ACC112 (cell line): Measurements from ENCODE around the gene DDX51.

Experiments
- H2AFZ ChIP-seq: fragments of 200-600 bp; sonication (generic); one replicate; pipeline ENCODE4 v1.6.0; 2017; ENCODE audit warnings: antibody characterized with exemption, low read length; ENCODE audit not compliant: unreplicated experiment
- H3K27ac ChIP-seq: fragments of 200-600 bp; sonication (generic); 2 replicates; pipeline ENCODE4 v1.5.1; 2014; ENCODE audit warnings: low read depth, mild to moderate bottlenecking, antibody characterized with exemption, low read length, moderate library complexity
- H3K27me3 ChIP-seq: fragments of 200-600 bp; sonication (generic); 2 replicates; pipeline ENCODE4 v1.6.1; 2014; ENCODE audit warnings: mild to moderate bottlenecking, antibody characterized with exemption, low read length, moderate library complexity, mixed read lengths; ENCODE audit not compliant: insufficient read depth
- H3K36me3 ChIP-seq: fragments of 200-600 bp; sonication (generic); 2 replicates; pipeline ENCODE4 v1.6.1; 2016; ENCODE audit warnings: mild to moderate bottlenecking, antibody characterized with exemption, low read length, moderate library complexity, mixed read lengths; ENCODE audit not compliant: insufficient read depth
- H3K4me1 ChIP-seq: fragments of 200-600 bp; sonication (generic); one replicate; pipeline ENCODE4 v1.6.1; 2016; ENCODE audit warnings: low read length, mixed read lengths; ENCODE audit not compliant: insufficient read depth, unreplicated experiment, control insufficient read depth
- H3K4me3 ChIP-seq: fragments of 200-600 bp; sonication (generic); 2 replicates; pipeline ENCODE4 v1.5.1; 2014; ENCODE audit warnings: mild to moderate bottlenecking, low read depth, low read length
- H3K79me2 ChIP-seq: fragments of 200-600 bp; sonication (generic); one replicate; pipeline ENCODE4 v1.6.0; 2016; ENCODE audit warnings: low read length; ENCODE audit not compliant: control insufficient read depth, unreplicated experiment, insufficient read depth

DDX51 gene

DNA sequence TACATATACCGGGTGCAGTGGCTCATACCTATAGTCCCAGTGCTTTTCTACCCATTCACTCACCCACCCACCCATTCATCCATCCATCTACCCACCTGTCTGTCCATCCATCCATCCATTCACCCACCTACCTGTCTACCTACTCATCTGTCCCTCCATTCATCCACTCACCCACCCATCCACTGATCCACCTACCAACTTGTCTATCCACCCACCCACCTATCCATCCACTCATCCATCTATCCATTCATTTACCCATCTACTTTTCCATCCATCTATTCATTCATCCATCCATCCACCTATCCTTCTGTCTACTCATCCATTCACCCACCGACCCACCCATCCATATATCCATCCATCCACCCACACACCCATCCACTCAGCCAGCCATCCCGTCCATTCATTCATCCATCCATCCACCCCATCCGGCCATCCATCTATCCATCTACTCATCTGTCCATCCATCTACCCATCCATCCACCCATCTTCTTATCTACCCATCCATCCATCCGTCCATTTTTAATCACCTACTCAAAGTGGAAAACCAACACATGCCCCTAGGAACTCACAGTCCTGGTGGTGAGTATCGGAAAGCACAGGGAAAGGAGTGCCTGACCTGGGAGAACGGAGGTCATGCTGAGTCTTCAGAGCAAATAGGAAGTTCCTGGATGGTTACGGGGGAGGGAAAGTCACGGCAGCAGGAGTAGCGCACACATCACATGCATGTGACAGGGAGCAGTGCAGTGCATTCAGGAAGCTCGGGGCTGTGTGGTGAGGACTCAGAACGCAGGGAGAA, 20.0 kb downstream of the DDX51 start:
- H3K79me2 ChIP-seq, result no peaks in the 10 kb centered on the region
- H2AFZ ChIP-seq, result no peak overlapping the region
- H3K4me1 ChIP-seq, result no peaks in the 10 kb centered on the region
- H3K4me3 ChIP-seq, result no peak overlapping the region
- no peak overlapping the region for H3K27ac ChIP-seq
- no peaks in the 10 kb centered on the region for H3K27me3 ChIP-seq
- H3K36me3 ChIP-seq, result peaks cover 75% of the 10 kb centered on the region

DNA sequence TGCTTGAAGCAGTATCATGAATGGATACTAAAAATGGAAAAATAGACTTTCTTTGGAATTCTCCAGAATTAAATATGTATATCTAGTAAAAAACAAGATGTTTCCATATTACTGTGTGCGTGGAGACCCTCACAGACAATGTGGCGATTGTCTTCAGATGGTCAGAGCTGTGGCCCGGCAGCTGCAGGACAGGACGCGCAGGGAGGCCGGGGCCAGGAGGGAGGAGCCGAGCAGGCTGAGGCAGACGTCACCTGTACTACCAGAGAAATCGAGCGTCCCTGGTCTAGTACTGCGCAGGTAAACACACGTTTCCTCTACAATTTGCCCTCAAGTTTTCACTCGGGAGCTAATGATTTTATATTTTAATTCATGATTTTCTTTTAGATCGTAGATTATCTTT, 22.8 kb downstream of the DDX51 start:
- peaks cover 54% of the 10 kb centered on the region for H3K36me3 ChIP-seq
- no peaks in the 10 kb centered on the region for H3K79me2 ChIP-seq
- no peaks in the 10 kb centered on the region for H3K4me1 ChIP-seq
- H3K27me3 ChIP-seq, result no peaks in the 10 kb centered on the region
- H2AFZ ChIP-seq, result no peak overlapping the region
- no peak overlapping the region for H3K27ac ChIP-seq
- no peak overlapping the region for H3K4me3 ChIP-seq

DNA sequence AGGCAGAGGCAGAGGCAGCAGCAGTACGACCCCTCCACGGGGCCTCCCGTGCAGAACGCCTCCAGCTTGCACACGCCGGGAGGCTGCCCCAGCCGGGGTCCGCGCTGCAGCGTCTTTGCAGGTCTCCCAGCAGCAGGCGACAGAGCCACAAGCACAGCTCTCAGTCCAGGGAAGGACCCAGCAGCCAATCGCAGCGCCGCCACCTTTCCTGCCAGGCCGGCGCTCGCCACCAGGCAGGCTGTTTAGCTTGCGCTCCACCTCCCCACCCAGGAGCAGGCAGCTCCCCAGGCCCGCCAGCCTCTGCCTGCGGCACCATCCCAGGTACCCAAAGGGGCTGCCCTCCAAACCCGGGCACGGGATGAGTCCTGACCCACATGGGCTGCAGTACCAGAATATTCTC, 25.2 kb downstream of the DDX51 start:
- Histone ChIP-seq H3K27me3 (no peaks in the 10 kb centered on the region), H3K4me1 (no peaks in the 10 kb centered on the region), H2AFZ (no peak overlapping the region), H3K79me2 (no peaks in the 10 kb centered on the region), H3K27ac (no peak overlapping the region), H3K4me3 (no peak overlapping the region), H3K36me3 (peaks cover 46% of the 10 kb centered on the region)

DNA sequence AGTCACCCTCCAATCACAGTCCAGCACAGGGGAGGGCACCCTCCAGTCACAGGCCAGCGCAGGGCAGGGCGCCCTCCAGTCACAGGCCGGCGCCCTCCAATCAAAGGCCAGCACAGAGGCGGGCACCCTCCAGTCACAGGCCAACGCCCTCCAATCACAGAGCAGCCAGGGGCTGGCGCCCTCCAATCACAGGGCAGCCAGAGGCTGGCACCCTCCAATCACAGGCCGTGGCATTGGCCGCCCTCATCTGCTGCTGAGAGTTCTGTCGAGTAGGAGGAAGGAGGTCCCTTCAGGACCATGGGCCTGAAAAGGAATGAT, 26.6 kb downstream of the DDX51 start:
- H3K4me1 ChIP-seq, result no peaks in the 10 kb centered on the region
- H3K27me3 ChIP-seq, result no peaks in the 10 kb centered on the region
- no peaks in the 10 kb centered on the region for H3K79me2 ChIP-seq
- H3K36me3 ChIP-seq, result peaks cover 38% of the 10 kb centered on the region
- no peak overlapping the region for H2AFZ ChIP-seq
- no peak overlapping the region for H3K27ac ChIP-seq
- H3K4me3 ChIP-seq, result no peak overlapping the region

DNA sequence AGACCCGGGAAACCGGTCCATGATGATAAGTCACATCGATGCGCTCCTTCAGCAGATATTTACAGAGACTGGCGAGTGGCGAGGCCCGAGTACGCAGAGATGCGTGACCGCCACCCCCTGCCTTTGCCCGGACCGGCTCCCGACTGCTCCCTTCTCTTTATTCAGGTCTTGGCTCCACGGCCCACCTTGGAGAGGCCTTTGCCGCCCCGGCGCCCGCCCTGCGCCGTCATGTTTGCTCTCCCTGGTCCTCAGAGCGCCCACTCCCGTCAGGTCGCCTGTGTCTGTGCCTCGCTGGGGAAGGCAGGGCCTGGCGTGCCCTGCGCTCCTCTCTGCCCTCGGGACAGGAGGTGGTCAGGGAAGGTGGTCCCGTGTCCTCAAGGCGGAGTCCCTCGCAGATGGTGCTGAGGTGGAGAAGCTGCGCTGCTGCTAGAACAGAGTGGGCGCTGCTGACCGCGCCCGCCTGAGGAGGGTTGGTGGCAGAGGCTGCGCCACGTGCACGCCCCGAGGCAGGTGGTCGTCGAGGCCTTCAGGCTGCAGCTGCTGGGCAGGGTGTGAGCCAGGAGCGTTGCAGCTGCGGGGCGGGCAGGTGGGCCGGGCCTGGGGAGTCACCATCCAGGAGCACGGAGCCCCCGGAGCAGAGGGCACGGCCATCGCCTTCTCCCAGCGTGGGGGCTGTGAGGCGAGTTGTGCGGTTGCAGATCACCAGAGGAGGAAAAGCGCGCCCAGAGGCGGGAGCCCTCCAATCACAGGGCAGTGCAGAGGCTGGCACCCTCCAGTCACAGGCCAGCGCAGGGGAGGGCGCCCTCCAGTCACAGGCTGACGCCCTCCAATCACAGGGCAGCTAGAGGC, 27.2 kb downstream of the DDX51 start:
- Histone ChIP-seq H3K27ac (no peak overlapping the region), H3K4me1 (no peaks in the 10 kb centered on the region), H3K36me3 (peaks cover 32% of the 10 kb centered on the region)

DNA sequence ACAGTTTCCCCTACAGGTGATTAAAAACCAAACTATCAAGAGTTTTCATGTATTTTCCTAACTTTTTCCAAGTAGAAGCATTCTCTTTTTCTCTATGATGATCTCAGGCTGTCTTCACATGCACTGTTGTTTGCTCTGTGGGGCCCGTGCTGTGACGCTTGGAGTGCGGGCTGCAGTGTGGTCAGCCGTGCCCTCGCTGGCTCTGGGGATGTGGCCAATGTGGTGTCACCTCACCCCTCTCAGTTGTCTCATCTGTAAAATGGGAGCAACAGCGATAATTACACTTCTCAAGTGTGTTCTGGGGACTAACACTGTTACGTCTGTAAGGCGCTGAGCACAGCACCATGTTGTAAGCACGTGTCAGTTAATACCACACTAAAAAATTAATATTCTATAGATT, 28.6 kb downstream of the DDX51 start:
- H3K27ac ChIP-seq, result no peak overlapping the region
- H3K27me3 ChIP-seq, result no peaks in the 10 kb centered on the region
- H3K4me3 ChIP-seq, result no peak overlapping the region
- H2AFZ ChIP-seq, result no peak overlapping the region
- no peaks in the 10 kb centered on the region for H3K4me1 ChIP-seq
- H3K79me2 ChIP-seq, result no peaks in the 10 kb centered on the region
- peaks cover 25% of the 10 kb centered on the region for H3K36me3 ChIP-seq

More for the DNA sequence above, 27.2 kb downstream of the DDX51 start:
- Histone ChIP-seq H3K4me3 (no peak overlapping the region), H3K27me3 (no peaks in the 10 kb centered on the region), H2AFZ (no peak overlapping the region), H3K79me2 (no peaks in the 10 kb centered on the region)

DNA sequence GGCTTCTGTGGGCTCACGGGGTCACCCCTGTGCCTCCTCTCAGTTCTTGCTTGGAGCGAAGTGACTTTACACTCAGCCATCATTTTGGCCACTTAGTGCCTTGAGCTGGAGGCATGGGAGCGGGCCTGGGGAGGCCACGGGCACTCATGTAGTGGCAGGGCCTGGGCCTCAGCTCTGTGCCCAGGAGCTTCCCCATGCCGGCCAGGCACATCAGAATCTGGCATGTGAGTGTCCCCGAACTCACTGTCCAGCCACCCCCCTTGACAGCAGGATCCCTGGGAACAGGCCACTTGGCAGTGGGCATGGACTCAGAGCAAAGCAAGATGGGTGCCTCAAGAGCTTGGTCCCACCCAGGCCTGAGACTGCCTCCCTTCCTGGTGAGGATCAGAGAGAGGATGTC, 29.5 kb downstream of the DDX51 start:
- Histone ChIP-seq H3K27me3 (no peaks in the 10 kb centered on the region), H3K4me3 (no peak overlapping the region), H3K36me3 (peaks cover 25% of the 10 kb centered on the region), H3K79me2 (no peaks in the 10 kb centered on the region), H3K4me1 (no peaks in the 10 kb centered on the region), H2AFZ (no peak overlapping the region), H3K27ac (no peak overlapping the region)

DNA sequence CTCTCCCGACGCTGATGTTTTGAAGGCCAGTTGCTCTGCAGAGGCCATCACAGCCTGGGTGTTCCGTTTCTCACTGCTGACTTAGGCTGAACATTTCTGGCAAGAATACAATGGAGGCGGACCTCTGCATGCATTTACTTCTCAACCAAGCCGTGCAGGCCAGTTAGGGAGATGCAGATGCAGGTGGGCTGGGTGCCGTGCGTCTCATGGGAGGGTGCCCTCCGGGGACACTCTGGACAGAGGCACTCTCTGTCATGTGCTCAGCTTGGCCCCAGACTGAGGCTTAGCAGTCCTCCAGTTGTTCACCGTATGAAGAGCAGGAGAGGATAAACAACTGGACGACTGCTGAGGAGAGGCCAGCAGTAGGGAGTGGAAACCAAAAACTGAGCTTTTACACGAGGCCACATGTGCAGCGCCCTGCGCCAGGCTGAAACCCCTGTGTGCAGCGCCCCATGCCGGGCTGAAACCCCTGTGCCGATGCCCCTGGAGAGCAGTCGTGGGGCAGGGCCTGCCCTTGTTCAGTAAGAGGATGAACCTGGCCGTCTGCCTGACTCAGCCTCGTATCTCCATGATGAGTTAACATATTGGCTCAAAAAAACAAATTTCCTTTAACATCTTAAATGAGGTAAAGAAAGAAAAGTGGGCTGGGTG, 32.3 kb downstream of the DDX51 start:
- Histone ChIP-seq H3K4me3 (no peak overlapping the region), H3K27ac (no peak overlapping the region), H2AFZ (no peak overlapping the region), H3K4me1 (no peaks in the 10 kb centered on the region), H3K79me2 (peaks cover 4% of the 10 kb centered on the region), H3K36me3 (peaks cover 22% of the 10 kb centered on the region), H3K27me3 (no peaks in the 10 kb centered on the region)

DNA sequence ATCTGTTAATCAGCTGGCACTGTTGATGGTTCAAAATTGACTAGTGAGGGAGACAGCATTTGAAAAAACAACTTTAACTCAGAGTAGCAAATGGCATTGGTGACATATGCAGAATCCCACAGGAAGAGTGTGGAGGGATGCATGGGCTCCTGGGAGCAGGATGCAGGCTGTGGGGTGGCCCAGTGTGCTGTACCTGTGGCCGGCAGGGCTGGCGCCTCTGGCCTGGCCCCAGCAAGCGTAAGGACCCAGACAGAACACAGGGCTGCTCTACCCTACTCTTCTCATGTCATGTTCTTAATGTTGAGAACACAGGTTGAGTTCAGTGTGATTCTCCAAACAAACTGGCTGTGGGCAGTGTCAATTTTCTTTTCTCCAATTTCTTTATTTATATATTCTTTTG, 33.4 kb downstream of the DDX51 start:
- Histone ChIP-seq H3K27me3 (no peaks in the 10 kb centered on the region), H3K79me2 (peaks cover 4% of the 10 kb centered on the region), H3K36me3 (peaks cover 14% of the 10 kb centered on the region), H3K4me1 (no peaks in the 10 kb centered on the region), H2AFZ (no peak overlapping the region), H3K4me3 (no peak overlapping the region), H3K27ac (no peak overlapping the region)

DNA sequence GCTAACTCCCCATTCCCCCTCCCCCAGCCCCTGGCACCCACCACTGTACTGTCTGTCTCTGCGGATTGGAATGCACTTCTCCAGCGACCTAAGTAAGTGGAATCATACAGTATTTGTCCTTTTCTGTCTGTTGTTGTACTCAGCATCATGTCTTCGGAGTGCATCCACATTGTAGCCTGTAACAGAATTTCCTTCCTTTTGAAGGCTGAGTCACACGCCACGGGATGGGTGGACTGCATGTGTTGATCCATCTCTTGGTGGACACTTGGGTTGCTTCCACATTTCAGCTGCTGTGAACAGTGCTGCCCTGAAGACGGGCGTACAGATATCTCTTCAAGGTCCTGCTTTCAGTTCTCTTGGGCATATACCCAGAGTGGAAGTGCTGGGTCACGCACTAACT, 34.4 kb downstream of the DDX51 start:
- peaks cover 4% of the 10 kb centered on the region for H3K79me2 ChIP-seq
- no peaks in the 10 kb centered on the region for H3K27me3 ChIP-seq
- H3K27ac ChIP-seq, result no peak overlapping the region
- no peak overlapping the region for H2AFZ ChIP-seq
- H3K36me3 ChIP-seq, result peaks cover 7% of the 10 kb centered on the region; the same call in 1 of the 2 replicates
- H3K4me3 ChIP-seq, result no peak overlapping the region
- no peaks in the 10 kb centered on the region for H3K4me1 ChIP-seq
